Liver (tissue), 3 donors: Measurements from ENCODE around the gene ADGRD1.

Experiments
- ATF3 ChIP-seq: IDR thresholded peaks from 2 replicates; pipeline ENCODE4 v1.6.1; 2016; ENCODE audit warnings: antibody characterized with exemption
- CTCF ChIP-seq: fragments of 150-350 bp; IDR thresholded peaks from 2 replicates; pipeline ENCODE4 v1.5.1; 2017; ENCODE audit warnings: improper control_type of control experiment, low read depth, low read length; ENCODE audit not compliant: missing input control
- EGR1 ChIP-seq, 2 donors: IDR thresholded peaks; 2 replicates each; pipeline ENCODE4 v1.6.1; 2016 to 2018; ENCODE audit warnings: antibody characterized with exemption in 2 of 2, low read depth in 2 of 2
- FOXA1 ChIP-seq: IDR thresholded peaks from 2 replicates; pipeline ENCODE4 v1.6.1; 2016; ENCODE audit warnings: antibody characterized with exemption
- GABPA ChIP-seq, 2 donors: IDR thresholded peaks in 1 of 2; conservative IDR thresholded peaks in 1 of 2; 2 replicates each; pipeline ENCODE4 v1.6.1; 2016; ENCODE audit warnings: antibody characterized with exemption in 2 of 2, mild to moderate bottlenecking in 1 of 2, moderate library complexity in 1 of 2
- JUND ChIP-seq, 2 donors: IDR thresholded peaks; 2 replicates each; pipeline ENCODE4 v1.6.1; 2016; ENCODE audit warnings: antibody characterized with exemption in 2 of 2
- MAX ChIP-seq: IDR thresholded peaks from 2 replicates; pipeline ENCODE4 v1.6.1; 2016; ENCODE audit warnings: antibody characterized with exemption
- RAD21 ChIP-seq, 2 donors: IDR thresholded peaks; 2 replicates each; pipeline ENCODE4 v1.6.1; 2016; ENCODE audit warnings: antibody characterized with exemption in 2 of 2, mild to moderate bottlenecking in 2 of 2
- REST ChIP-seq: IDR thresholded peaks from 2 replicates; pipeline ENCODE4 v1.6.1; 2016; ENCODE audit warnings: antibody characterized with exemption, mild to moderate bottlenecking
- RXRA ChIP-seq, 2 donors: IDR thresholded peaks; 2 replicates each; pipeline ENCODE4 v1.6.1; 2017 to 2018; ENCODE audit warnings: antibody characterized with exemption in 2 of 2, mild to moderate bottlenecking in 1 of 2
- SP1 ChIP-seq: IDR thresholded peaks from 2 replicates; pipeline ENCODE4 v1.6.1; 2018; ENCODE audit warnings: antibody characterized with exemption, mild to moderate bottlenecking
- YY1 ChIP-seq: IDR thresholded peaks from 2 replicates; pipeline ENCODE4 v1.6.1; 2016; ENCODE audit warnings: antibody characterized with exemption, mild to moderate bottlenecking
- ZBTB33 ChIP-seq: IDR thresholded peaks from 2 replicates; pipeline ENCODE4 v1.6.1; 2016; ENCODE audit warnings: antibody characterized with exemption
- donor health status: healthy.
- donor health status: healthy.

GRCh38 chr12:130989391-130989790 is 35.7 kb downstream of the ADGRD1 start:
- no peak for TF ChIP-seq CTCF
- TF ChIP-seq GABPA (IDR thresholded peaks at IDR 0.05 in 1 of 2, conservative IDR thresholded peaks at IDR 0.05 in 1 of 2), result no peak
- TF ChIP-seq JUND (IDR thresholded peaks at IDR 0.05), result no peak
- no peak for TF ChIP-seq YY1
- no peak for TF ChIP-seq REST
- no peak for TF ChIP-seq RXRA (IDR thresholded peaks at IDR 0.05)
- TF ChIP-seq ATF3, result no peak
- no peak for TF ChIP-seq MAX
- no peak for TF ChIP-seq RAD21 (IDR thresholded peaks at IDR 0.05)
- no peak for TF ChIP-seq EGR1 (IDR thresholded peaks at IDR 0.05; ENCODE audit: low read depth in 2 of 2)
- TF ChIP-seq SP1, result no peak
- no peak for TF ChIP-seq ZBTB33
- TF ChIP-seq FOXA1, result no peak
